Naive thymus-derived CD4-positive, alpha-beta T cell (primary cell): ENCODE data around the gene RDH12. TPM values are rescaled to one million over a fixed set of nuclear protein-coding genes. Genes with fewer than 3 reads are reported as not detected.

Experiments
- ATAC-seq: fragments of 150-1000 bp; cut with Tn5 transposase; 2 replicates; pipeline ENCODE4 v1.10.0; 2021; ENCODE audit warnings: mild to moderate bottlenecking, moderate library complexity
- CTCF ChIA-PET: fragments of 350-600 bp; sonication (Branson Sonifier 250); formaldehyde crosslinking; loops from one replicate; lab custom pipeline; 2021; ENCODE audit warnings: antibody characterized with exemption; lab: Charles Lee
- POLR2A ChIA-PET: fragments of 350-600 bp; sonication (Branson Sonifier 250); formaldehyde crosslinking; loops from one replicate; lab custom pipeline; 2021; ENCODE audit warnings: antibody characterized with exemption, inconsistent platforms; lab: Charles Lee
- DNase-seq, 9 donors: peaks; one replicate each; pipeline versions ENCODE4 v3.0.0 to v3.0.0-alpha.2; 2020 to 2022; ENCODE audit warnings: mixed read lengths in 1 of 9
- H3K27ac ChIP-seq: one replicate; pipeline ENCODE4 v1.7.0; 2013; ENCODE audit warnings: mild to moderate bottlenecking, low read depth, low read length, moderate library complexity
- H3K27me3 ChIP-seq, 2 donors: one replicate each; pipeline ENCODE4 v1.7.0; 2013; ENCODE audit warnings: low read length in 2 of 2, mild to moderate bottlenecking in 2 of 2, moderate library complexity in 2 of 2; ENCODE audit not compliant: control insufficient read depth in 2 of 2, insufficient read depth in 2 of 2
- H3K36me3 ChIP-seq, 3 experiments: 1 replicate in 2 of 3; 2 replicates in 1 of 3; pipeline ENCODE4 v1.7.0; 2013; ENCODE audit warnings: low read length in 3 of 3, mild to moderate bottlenecking in 3 of 3, moderate library complexity in 1 of 3; ENCODE audit not compliant: insufficient read depth in 3 of 3, control insufficient read depth in 2 of 3
- H3K4me1 ChIP-seq, 2 donors: one replicate each; pipeline ENCODE4 v1.7.0; 2013; ENCODE audit warnings: low read length in 2 of 2, mild to moderate bottlenecking in 2 of 2, moderate library complexity in 1 of 2; ENCODE audit not compliant: control insufficient read depth in 2 of 2, insufficient read depth in 2 of 2
- H3K4me3 ChIP-seq: 2 replicates; pipeline ENCODE4 v1.7.0; 2013; ENCODE audit warnings: mild to moderate bottlenecking, low read length
- H3K9me3 ChIP-seq, 3 experiments: 1 replicate in 2 of 3; 2 replicates in 1 of 3; pipeline ENCODE4 v1.7.0; 2013; ENCODE audit warnings: low read length in 3 of 3; ENCODE audit not compliant: control insufficient read depth in 2 of 3
- H3K27ac Mint-ChIP-seq, 9 donors: one replicate each; pipeline ENCODE4 v1.8.0; 2020 to 2022; ENCODE audit warnings: mixed read lengths in 9 of 9, mild to moderate bottlenecking in 8 of 9, moderate library complexity in 5 of 9, inconsistent platforms in 2 of 9
- H3K27me3 Mint-ChIP-seq, 5 donors: one replicate each; pipeline ENCODE4 v1.8.0; 2021 to 2022; ENCODE audit warnings: mixed read lengths in 5 of 5, mild to moderate bottlenecking in 1 of 5
- H3K36me3 Mint-ChIP-seq, 5 donors: one replicate each; pipeline ENCODE4 v1.8.0; 2020 to 2022; ENCODE audit warnings: mixed read lengths in 5 of 5, mild to moderate bottlenecking in 3 of 5, inconsistent platforms in 1 of 5
- H3K4me1 Mint-ChIP-seq, 7 donors: one replicate each; pipeline ENCODE4 v1.8.0; 2020 to 2022; ENCODE audit warnings: mixed read lengths in 7 of 7, mild to moderate bottlenecking in 3 of 7, inconsistent platforms in 1 of 7
- H3K4me3 Mint-ChIP-seq, 10 donors: one replicate each; pipeline ENCODE4 v1.8.0; 2020 to 2022; ENCODE audit warnings: mild to moderate bottlenecking in 10 of 10, mixed read lengths in 10 of 10, moderate library complexity in 6 of 10, inconsistent platforms in 2 of 10
- H3K9me3 Mint-ChIP-seq, 11 donors: one replicate each; pipeline ENCODE4 v1.8.0; 2020 to 2022; ENCODE audit warnings: mixed read lengths in 11 of 11, mild to moderate bottlenecking in 4 of 11, inconsistent platforms in 1 of 11, moderate library complexity in 1 of 11
- intact Hi-C, 2 donors: fragments of 100-400 bp; cut with micrococcal nuclease; formaldehyde crosslinking; loops; one replicate each; pipeline ENCODE4 v1.15.1; 2023
- polyA plus RNA-seq, 2 donors: library from polyadenylated mRNA; unstranded; fragments of 300-500 nt; fragmentation: Illumina TruSeq; gene quantifications; one replicate each; pipeline ENCODE4 v1.2.3, GENCODE V29; 2021
- total RNA-seq, 6 experiments: library from RNA in 5 of 6; stranded (reverse) in 5 of 6; gene quantifications; 1 replicate in 5 of 6; 2 replicates in 1 of 6; pipeline ENCODE4 v1.2.3 and lab custom pipeline; 2021 to 2026

The RDH12 gene
- total and polyA plus RNA-seq, 7 experiments from 2014 or later: 0.10 to 0.31 TPM; not detected in 5

- peaks cover 6 to 19% (median 8%) of the 10 kb centered on the region in 5 donors for H3K36me3 Mint-ChIP-seq
- H3K27me3 Mint-ChIP-seq: no peaks in the 10 kb centered on the region
- DNase-seq (peak; percentile 53 to 89 (median 82)), ATAC-seq (peak; percentile 97)
- intact Hi-C loops: loop anchor here (1.0 to 10.0 kb wide), 15 partner anchors 9 to 1703 kb away; partner anchors contain the start of genes PIGH (in 2 of the 2), VTI1B (in 2 of the 2), ARG2 (in 1 of the 2) and ATP6V1D (in 1 of the 2)
- POLR2A ChIA-PET: interaction anchor here (0.9 to 2.7 kb wide), 7 partner anchors 9 to 336 kb away, joined by 4 to 14 read pairs (median 7); partner anchors contain the start of genes ATP6V1D, EIF2S1, PIGH and VTI1B
- Histone ChIP-seq H3K36me3 (peaks cover 0 to 20% (median 0%) of the 10 kb centered on the region in 3 experiments), H3K4me1 (peaks cover 0 to 3% of the 10 kb centered on the region in 2 donors), H3K27me3 (no peaks in the 10 kb centered on the region), H3K27ac (peak within 1 kb of the TSS; percentile 75), H3K4me3 (peak within 1 kb of the TSS; percentile 88), H3K9me3 (no peaks in the 10 kb centered on the region)
- H3K27ac Mint-ChIP-seq: peak within 1 kb of the TSS; percentile 66 to 95 (median 87)
- H3K4me1 Mint-ChIP-seq: peaks cover 12 to 32% (median 21%) of the 10 kb centered on the region in 7 donors
- CTCF ChIA-PET: interaction anchor here (1.0 to 5.7 kb wide), 3 partner anchors 8 to 268 kb away, joined by 5 to 28 read pairs (median 5); no protein-coding TSS in a partner anchor
- peak within 1 kb of the TSS; percentile 87 to 98 (median 92) for H3K4me3 Mint-ChIP-seq
- no peaks in the 10 kb centered on the region for H3K9me3 Mint-ChIP-seq
Measured at GRCh38 chr14:67695394-67695949, 6.2 kb upstream of the RDH12 start, which contains the start of gene RDH11. Gene RDH11 (minus strand): TSS chr14:67695764. CDS start chr14:67695703, 61 bp downstream.

DNA sequence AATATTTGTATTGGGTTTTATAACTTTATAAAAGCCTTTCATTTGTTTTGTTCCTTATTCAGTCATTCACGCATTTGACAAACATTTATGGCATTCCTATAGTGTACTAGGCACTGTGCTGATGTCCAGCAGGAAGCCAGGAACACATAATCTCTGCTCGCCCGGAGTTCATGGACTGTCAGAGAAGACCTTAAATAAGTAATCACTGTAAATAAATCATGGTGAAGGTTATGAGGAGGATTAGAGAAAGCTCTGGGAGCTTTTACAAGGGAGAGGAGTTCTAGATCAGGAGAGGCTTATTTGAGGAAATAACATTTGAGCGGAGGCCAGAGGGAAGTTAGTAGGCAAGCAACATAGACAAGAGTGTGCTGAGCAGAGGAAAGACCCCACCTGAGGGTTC, 4.7 kb upstream of the RDH12 start:
- CTCF ChIA-PET: no interaction called here
- intact Hi-C loops: loop anchor here in 1 of 2 donors (5.0 to 10.0 kb wide), 3 partner anchors 455 to 1190 kb away; partner anchors contain the start of genes GPHN and PALS1
- H3K36me3 ChIP-seq: peaks cover 0 to 5% (median 0%) of the 10 kb centered on the region in 3 experiments
- ATAC-seq (no peak), DNase-seq (no peak)
- peak overlapping the region in 2 of 9 donors; percentile 0 to 29 for H3K27ac Mint-ChIP-seq
- no peaks in the 10 kb centered on the region for H3K9me3 Mint-ChIP-seq
- POLR2A ChIA-PET: interaction anchor here (0.6 to 1.8 kb wide), 2 partner anchors 97 to 824 kb away, joined by 4 to 10 read pairs; partner anchors contain the start of gene PIGH
- H3K27ac ChIP-seq: no peak overlapping the region
- H3K27me3 ChIP-seq: no peaks in the 10 kb centered on the region
- H3K4me1 ChIP-seq: peaks cover 0 to 3% of the 10 kb centered on the region in 2 donors
- no peaks in the 10 kb centered on the region for H3K27me3 Mint-ChIP-seq
- peaks cover 0 to 4% (median 4%) of the 10 kb centered on the region in 5 donors for H3K36me3 Mint-ChIP-seq
- H3K4me3 ChIP-seq: no peak overlapping the region
- no peaks in the 10 kb centered on the region for H3K9me3 ChIP-seq
- H3K4me3 Mint-ChIP-seq: no peak overlapping the region
- peaks cover 12 to 27% (median 21%) of the 10 kb centered on the region in 7 donors for H3K4me1 Mint-ChIP-seq

GRCh38 chr14:67698179-67698578, 3.5 kb upstream of the RDH12 start:
- ChIA-PET POLR2A (interaction anchor here (0.8 to 1.8 kb wide), 2 partner anchors 30 to 98 kb away, joined by 3 to 10 read pairs; partner anchors contain the start of gene PIGH), CTCF (interaction anchor here (0.6 kb wide), 1 partner anchor 79 kb away, joined by 4 read pairs; no protein-coding TSS in a partner anchor)
- Histone ChIP-seq H3K36me3 (no peaks in the 10 kb centered on the region), H3K4me3 (no peak overlapping the region), H3K27ac (no peak overlapping the region), H3K27me3 (no peaks in the 10 kb centered on the region), H3K9me3 (no peaks in the 10 kb centered on the region), H3K4me1 (peaks cover 0 to 3% of the 10 kb centered on the region in 2 donors)
- no peaks in the 10 kb centered on the region for H3K27me3 Mint-ChIP-seq
- no peaks in the 10 kb centered on the region for H3K36me3 Mint-ChIP-seq
- no peak overlapping the region for H3K27ac Mint-ChIP-seq
- no peak overlapping the region for H3K4me3 Mint-ChIP-seq
- no peak for ATAC-seq
- DNase-seq: no peak
- intact Hi-C loops: loop anchor here in 1 of 2 donors (5.0 to 10.0 kb wide), 3 partner anchors 456 to 1191 kb away; partner anchors contain the start of genes GPHN and PALS1
- peaks cover 9 to 19% (median 17%) of the 10 kb centered on the region in 7 donors for H3K4me1 Mint-ChIP-seq
- H3K9me3 Mint-ChIP-seq: no peaks in the 10 kb centered on the region

DNA sequence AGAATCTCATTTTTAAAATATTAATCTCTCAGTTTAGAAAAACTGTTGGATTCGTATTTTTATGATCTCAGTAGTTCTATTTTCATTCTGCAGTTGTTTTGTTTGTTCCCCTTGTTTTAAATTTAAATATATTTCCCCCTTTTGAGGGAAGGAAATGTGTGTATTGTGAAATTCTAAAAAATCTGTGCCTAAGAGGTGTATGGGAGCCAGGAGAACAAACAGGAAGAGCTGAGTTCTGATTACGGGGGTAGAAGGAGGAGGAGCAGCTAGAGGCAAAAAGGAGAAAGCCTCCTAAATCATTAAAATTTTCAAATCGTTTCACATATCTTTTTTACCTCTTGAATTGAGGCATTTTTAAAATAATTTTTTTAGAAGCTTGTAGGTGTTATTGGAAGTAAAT, 2.3 kb downstream of the RDH12 start:
- Histone ChIP-seq H3K36me3 (no peaks in the 10 kb centered on the region), H3K27ac (no peak overlapping the region), H3K4me1 (no peaks in the 10 kb centered on the region), H3K4me3 (no peak overlapping the region), H3K9me3 (no peaks in the 10 kb centered on the region), H3K27me3 (no peaks in the 10 kb centered on the region)
- ATAC-seq: no peak
- CTCF ChIA-PET: interaction anchor here (0.7 to 2.7 kb wide), 28 partner anchors 9 to 1345 kb away, joined by 3 to 57 read pairs (median 6); partner anchors contain the start of genes ARG2, PIGH, RDH11 and VTI1B
- Mint-ChIP-seq H3K4me1 (peaks cover 0 to 2% (median 0%) of the 10 kb centered on the region in 7 donors), H3K27ac (no peak overlapping the region), H3K27me3 (peaks cover 0 to 8% (median 0%) of the 10 kb centered on the region in 5 donors), H3K4me3 (no peak overlapping the region), H3K9me3 (peaks cover 0 to 8% (median 0%) of the 10 kb centered on the region in 11 donors), H3K36me3 (no peaks in the 10 kb centered on the region)
- POLR2A ChIA-PET: interaction anchor here (0.9 to 1.5 kb wide), 6 partner anchors 8 to 284 kb away, joined by 4 to 6 read pairs (median 4); partner anchors contain the start of genes PIGH and RDH11
- intact Hi-C loops: loop anchor here (1.0 to 10.0 kb wide), 11 partner anchors 9 to 1207 kb away; partner anchors contain the start of genes RDH11 (in 2 of the 2) and VTI1B (in 1 of the 2)
- no peak for DNase-seq

DNA sequence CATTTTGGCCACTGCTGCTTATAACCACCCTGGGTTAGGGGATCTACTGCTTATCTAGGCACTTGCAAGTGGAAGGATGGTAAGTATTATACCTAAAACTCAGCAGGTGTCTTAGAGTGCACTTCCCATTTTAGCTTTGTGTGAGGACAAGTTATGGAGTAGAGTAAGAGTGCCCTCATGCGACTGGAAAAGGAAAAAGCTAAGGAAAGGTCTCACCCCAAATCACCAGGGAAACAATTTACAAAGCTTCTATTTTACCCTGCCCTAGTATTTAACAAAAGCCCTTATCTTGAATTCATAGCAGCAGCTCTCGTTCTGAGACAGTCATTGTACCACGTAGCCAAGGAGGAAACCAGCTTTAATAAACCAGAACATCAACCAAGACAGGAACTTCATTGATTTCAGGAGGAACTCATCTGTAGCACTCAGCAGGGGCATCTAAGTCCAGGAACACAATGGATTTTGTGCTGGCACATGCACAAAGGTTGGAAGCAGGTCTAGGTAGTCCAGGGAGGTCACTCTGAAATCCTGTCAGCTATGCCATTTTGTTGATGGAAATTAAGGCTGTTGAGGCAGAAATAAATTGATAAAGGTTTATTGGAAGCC, 2.9 kb downstream of the RDH12 start:
- H3K36me3 Mint-ChIP-seq: no peaks in the 10 kb centered on the region
- POLR2A ChIA-PET: interaction anchor here (0.9 to 1.5 kb wide), 6 partner anchors 9 to 284 kb away, joined by 4 to 6 read pairs (median 4); partner anchors contain the start of genes PIGH and RDH11
- peaks cover 0 to 2% (median 0%) of the 10 kb centered on the region in 7 donors for H3K4me1 Mint-ChIP-seq
- Histone ChIP-seq H3K27me3 (no peaks in the 10 kb centered on the region), H3K4me3 (no peak overlapping the region), H3K9me3 (no peaks in the 10 kb centered on the region), H3K36me3 (no peaks in the 10 kb centered on the region), H3K27ac (no peak overlapping the region), H3K4me1 (no peaks in the 10 kb centered on the region)
- H3K9me3 Mint-ChIP-seq: peaks cover 0 to 11% (median 0%) of the 10 kb centered on the region in 11 donors
- CTCF ChIA-PET: interaction anchor here (0.6 to 2.7 kb wide), 33 partner anchors 8 to 1345 kb away, joined by 3 to 57 read pairs (median 5); partner anchors contain the start of genes ARG2, PIGH, RDH11 and VTI1B
- peak overlapping the region in 1 of 9 donors; percentile 38 for H3K27ac Mint-ChIP-seq
- DNase-seq (peak in 7 of 9 donors; percentile 29 to 63 (median 52)), ATAC-seq (peak; percentile 93)
- intact Hi-C loops: loop anchor here (1.0 to 10.0 kb wide), 11 partner anchors 9 to 1207 kb away; partner anchors contain the start of genes RDH11 (in 2 of the 2) and VTI1B (in 1 of the 2)
- H3K4me3 Mint-ChIP-seq: no peak overlapping the region
- peaks cover 0 to 8% (median 0%) of the 10 kb centered on the region in 5 donors for H3K27me3 Mint-ChIP-seq
